NCI-H2196 (cell line): ENCODE measurements around the gene ADRA2C.
A peak's percentile ranks its signal among the peaks of the same experiment; 100 is the strongest.

Experiments used
- DNase-seq: peaks from one replicate; lab custom pipeline; 2025; ENCODE audit not compliant: unreplicated experiment; lab: John Stamatoyannopoulos, UW

The ADRA2C gene

GRCh38 chr4:3791910-3792542 lies 25.8 kb downstream of the ADRA2C start:
- no peak for DNase-seq

GRCh38 chr4:3792813-3793212 lies 26.6 kb downstream of the ADRA2C start:
- DNase-seq = peak; percentile 14

DNA sequence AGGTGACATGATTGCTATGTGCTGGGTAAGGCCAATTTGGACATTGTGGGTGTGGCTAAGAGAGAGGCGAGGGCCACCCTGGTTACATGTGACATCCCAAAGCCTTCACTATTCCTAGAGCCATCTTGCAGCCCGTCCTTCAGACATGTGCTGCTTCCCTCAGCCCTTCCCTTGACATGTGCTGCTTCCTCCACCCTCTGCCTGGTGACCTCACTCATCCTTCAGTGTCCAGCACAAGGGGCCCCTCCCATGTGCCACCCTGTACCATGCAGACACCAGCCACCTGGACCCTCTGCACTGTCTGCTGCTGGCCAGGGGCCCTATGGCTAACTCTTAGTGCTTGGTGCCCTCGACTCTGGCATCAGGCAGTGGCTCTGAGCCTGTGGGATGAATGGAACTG lies 27.4 kb downstream of the ADRA2C start:
- DNase-seq = no peak

- DNase-seq = no peak
Observed at GRCh38 chr4:3796960-3797359, 30.8 kb downstream of the ADRA2C start.

GRCh38 chr4:3797831-3798790 lies 31.9 kb downstream of the ADRA2C start:
- DNase-seq = no peak

DNA sequence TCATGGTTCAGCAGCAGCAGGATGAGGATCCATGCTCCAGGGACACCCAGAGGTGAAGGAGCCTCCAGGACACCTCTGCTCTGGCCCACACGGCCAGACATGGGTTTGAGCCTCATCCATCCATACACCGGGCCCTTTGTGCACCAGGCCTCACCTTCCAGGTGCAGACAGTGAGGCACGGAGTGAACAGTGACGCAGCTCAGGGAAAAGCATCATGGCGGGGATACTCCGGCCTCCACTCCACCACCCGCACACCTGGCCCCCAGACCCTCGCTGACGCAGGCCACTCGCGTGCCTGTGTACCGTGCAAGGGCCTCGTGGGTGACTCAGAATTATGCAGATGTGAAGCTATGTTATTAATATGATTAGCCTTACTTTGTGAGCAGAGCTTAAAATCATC lies 33.3 kb downstream of the ADRA2C start:
- DNase-seq = no peak

- no peak for DNase-seq
Observed at GRCh38 chr4:3800351-3800750, 34.2 kb downstream of the ADRA2C start.

- no peak for DNase-seq
Observed at GRCh38 chr4:3801521-3801920, 35.3 kb downstream of the ADRA2C start.

GRCh38 chr4:3801931-3802550 lies 35.9 kb downstream of the ADRA2C start:
- DNase-seq = peak; percentile 7

DNA sequence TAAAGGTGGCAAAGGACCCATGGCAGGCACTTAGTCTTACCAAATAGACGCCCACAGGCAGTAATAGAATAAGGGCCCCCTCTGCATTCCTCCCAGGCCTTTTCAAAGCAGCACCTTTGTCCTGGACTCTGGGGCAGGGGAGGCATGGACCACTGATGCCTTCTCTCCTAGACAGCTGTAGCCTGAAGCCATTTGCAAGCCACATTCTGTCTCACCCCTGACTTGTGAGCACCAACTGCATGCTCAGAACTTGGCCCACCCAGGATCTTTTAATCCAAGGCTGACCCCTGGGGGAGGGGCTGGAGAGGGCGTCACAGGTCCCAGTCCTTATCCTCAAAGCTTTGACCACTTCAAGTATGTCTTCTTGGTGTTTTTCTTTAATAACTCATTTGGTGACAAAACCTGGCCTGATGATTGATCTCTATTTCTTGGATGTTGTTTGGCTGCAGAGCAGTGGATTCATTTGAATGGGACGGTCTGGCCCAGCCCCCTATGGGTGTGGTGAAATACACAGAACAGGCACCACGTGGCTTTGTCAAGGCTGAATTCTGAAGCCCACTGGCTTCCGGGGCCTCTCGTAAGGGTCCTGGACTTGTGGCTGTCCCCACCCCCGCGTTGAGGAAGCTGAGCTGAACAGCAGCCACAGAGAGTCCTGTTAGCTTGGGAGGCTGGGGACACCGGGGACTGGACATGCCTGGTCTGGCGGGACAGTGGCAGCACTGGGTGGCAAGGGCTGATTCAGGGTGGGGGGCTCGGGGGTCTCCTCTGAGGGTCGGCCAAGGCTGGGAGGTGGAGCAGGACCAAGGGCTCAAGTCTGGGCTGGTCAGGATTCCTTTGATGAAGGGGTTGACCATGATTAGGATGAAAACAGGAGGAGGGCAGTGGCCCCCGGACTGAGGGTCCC lies 36.6 kb downstream of the ADRA2C start:
- DNase-seq = no peak

DNA sequence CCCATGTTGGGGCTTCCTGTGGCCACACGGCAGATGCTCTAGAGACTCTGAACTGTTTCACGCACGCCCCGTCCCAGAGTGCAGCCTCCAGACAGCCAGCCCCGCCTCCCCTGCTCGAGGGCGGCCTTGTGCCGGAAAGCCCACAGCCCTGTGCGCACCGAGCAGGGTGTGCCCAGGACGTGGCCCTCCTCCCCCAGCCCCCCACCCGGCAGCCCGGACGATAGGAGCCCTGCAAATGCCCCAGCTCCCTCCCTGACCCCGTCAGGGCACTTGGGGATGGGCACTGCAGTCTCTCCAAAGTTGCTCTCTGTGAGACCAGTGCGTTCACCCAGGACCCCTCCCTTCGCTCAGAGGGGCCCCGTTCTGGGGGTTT lies 37.3 kb downstream of the ADRA2C start:
- DNase-seq = no peak

DNA sequence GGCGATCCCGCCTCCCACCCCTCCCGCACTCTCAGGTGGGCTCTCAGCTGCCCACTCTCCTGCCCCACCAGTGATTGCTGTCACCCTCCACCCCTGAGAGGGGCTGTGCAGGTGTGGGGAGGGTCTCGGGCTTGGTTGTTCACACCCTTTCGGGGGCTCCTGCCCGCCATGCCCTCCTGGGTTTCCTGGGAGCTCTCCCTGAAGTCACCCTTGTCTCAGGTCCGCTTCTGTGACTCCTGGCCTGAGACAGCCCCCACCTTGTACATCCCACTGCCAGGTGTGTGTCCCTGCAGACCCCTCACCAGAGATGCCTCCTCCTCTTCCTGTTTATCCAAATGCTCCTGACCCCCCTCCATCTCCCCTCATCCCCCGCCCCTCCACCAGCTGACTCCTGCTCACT lies 37.8 kb downstream of the ADRA2C start:
- DNase-seq = no peak

DNA sequence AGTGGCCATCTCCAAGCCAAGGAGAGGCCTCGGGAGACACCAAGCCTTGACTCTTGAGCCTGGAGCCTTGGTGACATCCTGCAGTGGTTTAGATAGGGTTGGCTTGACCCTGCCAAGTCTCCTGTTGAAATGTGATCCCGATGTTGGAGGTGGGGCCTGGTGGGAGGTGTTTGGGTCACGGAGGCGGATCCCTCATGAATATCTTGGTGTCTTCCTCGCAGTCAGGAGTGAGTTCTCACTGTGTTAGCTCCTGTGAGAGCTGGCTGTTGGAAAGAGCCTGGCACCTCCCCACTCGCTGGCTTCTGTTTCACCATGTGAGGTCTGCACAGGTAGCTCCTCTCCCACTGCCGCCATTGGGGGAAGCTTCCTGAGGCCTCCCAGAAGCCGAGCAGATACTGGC lies 38.8 kb downstream of the ADRA2C start:
- no peak for DNase-seq

GRCh38 chr4:3805731-3806130 lies 39.5 kb downstream of the ADRA2C start:
- DNase-seq = no peak

DNA sequence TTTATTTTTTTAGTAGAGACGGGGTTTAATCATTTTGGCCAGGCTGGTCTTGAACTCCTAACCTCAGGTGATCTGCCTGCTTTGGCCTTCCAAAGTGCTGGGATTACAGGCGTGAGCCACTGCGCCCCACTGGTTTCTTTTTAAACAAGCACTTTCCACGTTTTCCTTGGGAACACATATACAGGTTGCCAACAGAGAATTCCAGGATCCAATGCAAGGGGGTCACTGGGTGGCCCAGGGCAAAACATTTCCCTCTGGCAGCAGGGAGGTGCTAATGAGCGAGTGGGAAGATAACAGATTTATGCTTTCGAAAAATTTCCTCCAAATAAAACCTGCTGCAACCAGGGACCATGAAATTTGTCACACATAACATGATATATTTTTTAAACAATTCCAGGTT lies 41.1 kb downstream of the ADRA2C start:
- no peak for DNase-seq

GRCh38 chr4:3807822-3808496 lies 41.8 kb downstream of the ADRA2C start:
- DNase-seq = no peak

DNA sequence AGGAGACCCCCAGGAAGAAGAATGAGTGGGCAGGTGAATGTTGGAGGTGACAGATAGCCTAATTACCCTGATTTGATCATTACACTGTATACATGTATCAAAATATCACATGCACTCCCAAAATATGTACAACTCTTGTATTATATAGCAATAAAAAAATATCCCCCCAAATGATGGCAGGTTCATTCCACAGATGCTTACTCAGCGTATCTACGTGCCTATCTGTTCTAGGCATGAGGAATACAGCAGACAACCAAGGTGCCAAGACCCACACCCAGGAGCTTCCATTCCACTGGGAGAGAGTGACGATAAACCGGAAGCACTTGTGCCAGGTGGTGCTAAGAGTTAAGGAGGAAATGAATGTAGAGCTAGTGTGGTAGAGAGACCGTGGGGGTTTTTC lies 42.4 kb downstream of the ADRA2C start:
- DNase-seq = no peak

- DNase-seq = no peak
Observed at GRCh38 chr4:3809028-3809427, 42.8 kb downstream of the ADRA2C start.

DNA sequence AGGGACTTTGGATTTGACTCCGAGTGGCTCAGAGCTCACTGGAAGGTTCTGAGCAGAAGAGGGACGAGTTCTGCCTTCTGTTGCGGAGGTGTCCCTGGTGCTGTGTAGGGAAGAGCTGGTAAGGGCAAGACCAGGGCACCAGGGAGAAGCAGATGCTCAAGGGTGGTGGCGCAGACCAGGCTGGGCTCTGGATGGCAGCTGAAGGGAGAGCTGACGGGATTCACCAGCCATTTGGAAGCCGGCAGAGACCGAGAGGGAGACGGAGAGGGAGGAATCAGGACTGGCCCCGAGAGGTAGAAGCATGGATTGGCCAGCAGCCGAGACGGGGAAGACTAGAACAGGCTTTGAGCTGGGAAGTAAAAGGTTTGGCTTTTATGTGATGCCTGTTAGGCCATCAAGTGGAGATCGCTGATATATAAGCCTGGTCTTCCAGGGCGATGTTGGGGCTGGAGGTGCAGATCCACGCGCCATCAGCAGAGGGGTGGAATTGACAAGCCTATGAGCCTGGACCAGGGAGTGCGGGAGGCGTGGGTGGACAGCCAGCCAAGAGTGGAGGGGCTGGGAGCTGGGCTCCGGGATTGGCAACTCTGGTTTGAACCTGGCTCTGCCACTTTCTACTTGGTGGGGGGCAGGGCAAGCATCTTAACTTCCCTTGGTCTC lies 43.4 kb downstream of the ADRA2C start:
- no peak for DNase-seq

DNA sequence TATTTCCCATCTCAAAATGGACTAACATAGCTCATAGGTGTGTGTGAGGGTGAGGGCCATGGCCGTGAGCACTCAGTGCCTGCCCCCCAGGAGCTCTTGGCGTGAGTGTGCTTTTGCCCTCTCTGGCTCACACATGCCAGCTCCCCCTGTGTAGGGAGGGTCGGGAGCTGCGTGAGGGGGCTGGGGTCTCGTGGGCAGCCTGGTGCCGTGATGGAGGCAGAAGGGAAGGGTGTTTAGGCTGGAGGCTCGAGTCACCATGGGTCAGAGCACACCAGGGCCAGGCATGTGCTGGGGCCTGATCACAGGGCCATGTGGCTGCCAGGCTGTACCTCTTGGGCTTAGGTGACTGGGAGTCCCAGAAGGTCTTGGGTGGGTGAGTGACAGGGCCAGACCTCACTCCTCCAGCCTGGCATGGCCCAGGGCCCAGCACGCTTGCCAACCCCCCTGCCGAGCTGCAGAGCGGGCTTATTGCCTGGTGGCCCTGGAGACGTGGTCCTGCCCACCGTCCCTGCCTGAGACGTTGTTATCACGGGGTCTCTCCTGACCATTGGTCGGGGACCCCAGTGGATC lies 44.0 kb downstream of the ADRA2C start:
- DNase-seq = no peak
